GM21526 (cell line): ENCODE measurements around the gene ARMC9.
"Not testable (repeated sequence)": the region's sequence is repeated elsewhere in the genome, so short reads cannot be mapped to it uniquely, and the experiment has no call there.

Experiments
- ATAC-seq: cut with Tn5 transposase; IDR thresholded peaks from one replicate; pipeline ENCODE4 v1.9.1; 2021; ENCODE audit warnings: moderate library complexity; ENCODE audit not compliant: unreplicated experiment, low FRiP score

ARMC9 gene

GRCh38 chr2:231182513-231182899 is 15.9 kb upstream of the ARMC9 start:
- ATAC-seq, result no peak

- ATAC-seq, result no peak
Observed at GRCh38 chr2:231183851-231184250, 14.6 kb upstream of the ARMC9 start.

DNA sequence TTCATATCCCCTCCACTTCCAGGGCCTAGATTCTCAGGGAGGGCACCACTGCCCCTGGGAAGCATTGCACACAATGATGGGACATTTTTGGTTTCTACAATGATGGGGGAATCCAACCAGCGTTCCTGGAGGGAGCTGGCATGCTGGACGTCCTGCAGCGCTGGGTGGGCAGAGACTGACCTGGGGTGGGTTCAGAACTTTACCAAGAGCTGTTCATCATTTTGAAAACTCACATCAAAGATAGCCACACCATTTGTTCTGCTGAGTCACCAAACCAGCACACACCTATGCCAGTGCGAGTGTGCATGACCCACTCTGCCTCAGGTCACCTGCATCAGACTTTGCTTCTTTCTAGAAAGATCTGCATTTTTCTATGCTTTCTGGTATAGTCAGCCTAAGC is 14.1 kb upstream of the ARMC9 start:
- no peak for ATAC-seq

- no peak for ATAC-seq
Observed at GRCh38 chr2:231185050-231185725, 13.2 kb upstream of the ARMC9 start.

DNA sequence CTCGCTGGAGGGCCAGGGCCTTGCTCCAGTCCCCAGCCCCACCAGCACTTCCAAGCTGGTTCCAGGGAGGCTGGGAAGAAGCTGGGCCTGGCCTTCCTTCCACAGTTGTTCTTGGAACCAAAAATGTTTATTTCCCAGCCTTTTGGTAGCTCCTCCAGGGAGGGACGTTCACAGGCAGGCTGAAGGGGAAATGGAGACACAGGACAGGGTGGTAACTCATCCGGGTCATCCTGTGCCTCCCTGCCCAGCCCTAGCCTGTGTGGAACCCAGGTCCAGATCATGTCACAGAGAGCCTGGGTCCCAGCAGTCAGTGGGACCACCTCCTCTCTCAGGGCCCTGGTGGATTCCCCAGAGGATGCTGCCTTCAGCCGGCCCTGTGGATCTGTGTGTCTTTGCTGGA is 12.5 kb upstream of the ARMC9 start:
- no peak for ATAC-seq

GRCh38 chr2:231186325-231186724 is 12.1 kb upstream of the ARMC9 start:
- ATAC-seq, result no peak

GRCh38 chr2:231187736-231188505 is 10.5 kb upstream of the ARMC9 start:
- no peak for ATAC-seq

GRCh38 chr2:231188506-231189170 is 9.8 kb upstream of the ARMC9 start:
- ATAC-seq, result no peak

GRCh38 chr2:231189171-231189530 is 9.3 kb upstream of the ARMC9 start:
- no peak for ATAC-seq

GRCh38 chr2:231189571-231190495 is 8.6 kb upstream of the ARMC9 start:
- ATAC-seq, result no peak

GRCh38 chr2:231190531-231191197 is 7.8 kb upstream of the ARMC9 start:
- ATAC-seq, result no peak

- no peak for ATAC-seq
Observed at GRCh38 chr2:231191896-231192872, 6.2 kb upstream of the ARMC9 start.

- no peak for ATAC-seq
Observed at GRCh38 chr2:231193216-231193615, 5.2 kb upstream of the ARMC9 start.

DNA sequence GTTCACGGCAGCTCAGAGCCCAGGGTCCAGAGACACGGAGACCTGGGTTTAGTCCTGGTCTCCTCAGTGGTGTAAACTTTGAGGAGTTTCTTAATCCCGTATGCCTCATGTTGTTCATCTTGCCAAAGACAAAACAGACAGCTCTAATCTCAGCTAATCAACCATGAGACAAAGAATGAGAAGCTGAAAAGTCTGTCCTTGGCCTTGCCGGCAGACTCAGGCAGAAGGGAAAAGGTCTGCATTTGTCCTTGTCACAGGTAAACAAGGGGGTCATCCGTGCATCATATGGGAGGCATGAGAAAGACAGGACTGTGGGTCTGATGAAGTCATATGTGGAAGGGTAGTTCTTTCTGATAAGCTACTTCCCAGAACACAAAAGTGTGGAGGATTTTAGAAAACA is 1.8 kb upstream of the ARMC9 start:
- ATAC-seq, result no peak

DNA sequence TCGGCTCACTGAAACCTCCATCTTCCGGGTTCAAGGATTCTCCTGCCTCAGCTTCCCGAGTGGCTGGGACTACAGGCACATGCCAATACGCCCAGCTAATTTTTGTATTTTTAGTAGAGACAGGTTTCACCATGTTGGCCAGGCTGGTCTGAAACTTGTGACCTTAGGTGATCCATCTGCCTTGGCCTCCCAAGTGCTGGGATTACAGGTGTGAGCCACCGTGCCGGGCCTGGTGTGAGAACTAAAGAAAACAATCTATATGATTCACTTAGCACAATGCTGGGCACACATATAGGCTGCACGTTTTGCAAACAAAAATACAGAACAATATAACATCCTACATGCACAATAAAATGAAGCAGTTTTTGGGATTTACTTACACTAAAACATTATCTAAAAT is 1.2 kb upstream of the ARMC9 start:
- ATAC-seq, result not testable (repeated sequence)

DNA sequence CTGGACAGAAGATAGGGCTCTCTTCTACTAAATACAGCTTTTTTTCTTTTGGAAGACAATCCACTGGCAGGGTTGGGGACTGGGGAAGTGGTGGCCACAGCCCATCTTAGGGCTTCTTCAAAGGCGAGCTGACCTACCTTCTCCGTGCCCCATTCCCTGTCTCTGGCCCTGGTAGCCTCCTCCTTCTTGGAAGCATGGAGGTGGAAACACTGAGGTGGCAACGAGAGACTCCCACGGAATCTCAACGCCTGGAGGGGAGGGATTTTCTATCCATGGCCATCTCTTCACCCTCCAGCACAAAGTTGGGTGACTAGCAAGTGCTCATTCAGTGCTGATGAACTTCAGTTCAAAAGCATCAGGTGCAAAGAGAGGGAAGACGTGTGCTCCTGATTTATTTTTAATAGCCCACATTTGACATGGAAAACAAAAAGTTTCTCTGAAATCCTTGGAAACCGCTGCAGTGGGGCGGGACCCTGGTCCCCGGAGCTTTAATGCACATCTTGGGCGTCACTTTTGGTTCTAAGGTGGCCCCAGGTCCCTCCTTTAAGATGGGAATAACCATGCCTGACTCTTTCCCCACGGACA is 633 bp upstream of the ARMC9 start:
- no peak for ATAC-seq

DNA sequence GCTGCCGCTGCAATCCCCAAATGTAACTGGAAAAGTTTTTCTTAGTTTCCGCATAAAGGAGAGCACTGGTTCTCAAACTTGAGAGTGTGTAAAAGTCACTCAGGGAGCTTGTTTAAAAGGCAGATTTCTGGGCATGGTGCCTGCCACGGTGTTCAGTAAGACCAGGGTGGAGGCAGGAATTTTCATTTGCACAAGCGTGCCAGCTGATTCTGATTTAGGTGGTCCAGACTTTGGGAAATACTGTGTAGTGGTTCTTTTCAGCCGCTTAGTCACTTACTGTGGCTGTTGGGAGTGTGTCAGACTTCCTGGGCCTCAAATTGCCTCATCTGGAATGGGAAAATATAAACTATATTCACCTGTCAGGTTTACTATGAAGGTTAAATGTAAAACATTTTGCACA is 788 bp downstream of the ARMC9 start:
- ATAC-seq, result no peak

DNA sequence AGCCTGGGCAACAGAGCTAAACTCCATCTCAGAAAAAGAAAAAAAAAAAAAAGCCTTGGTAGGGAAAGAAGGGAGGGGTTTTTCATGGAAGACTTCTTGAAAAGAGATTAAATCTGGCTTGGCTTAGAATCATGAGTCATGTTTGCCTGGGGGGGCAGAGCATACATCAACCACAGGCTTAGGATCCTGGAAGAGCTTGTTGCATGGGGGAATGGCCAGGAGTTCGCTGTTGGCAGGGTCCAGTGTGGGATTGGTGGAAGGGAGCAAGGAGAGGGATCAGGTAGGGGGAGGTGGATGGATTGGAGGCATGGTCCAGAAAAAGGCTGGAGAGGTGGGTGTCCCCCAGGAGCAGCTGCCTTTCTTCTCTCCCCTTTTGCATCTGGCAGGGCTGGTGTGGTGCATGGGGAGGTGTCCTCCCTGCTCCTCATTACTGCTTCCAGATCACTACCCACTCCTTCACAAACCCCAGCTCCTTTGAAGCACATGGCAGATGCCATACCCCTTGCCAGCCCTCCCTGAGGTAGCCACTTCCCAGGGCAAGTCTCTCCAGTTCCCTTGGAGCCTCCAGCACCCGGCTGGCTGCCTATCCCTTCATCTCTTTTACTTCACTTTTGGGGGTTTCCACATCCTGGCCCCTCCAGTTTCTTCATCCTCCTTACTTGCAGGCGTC is 2.5 kb downstream of the ARMC9 start:
- no peak for ATAC-seq
